Sigmoid colon (tissue), 7 donors: Measurements from ENCODE around the gene FAT2. TPM values are rescaled to one million over a fixed set of nuclear protein-coding genes. Genes with fewer than 3 reads are reported as not detected.

Source experiments
- DNase-seq: peaks from one replicate; pipeline ENCODE4 v3.0.0-alpha.2; 2019
- H3K27ac ChIP-seq, 4 donors: fragments of 200-600 bp; sonication (generic); one replicate each; pipeline ENCODE4 v1.5.1; 2016 to 2019; ENCODE audit warnings: mild to moderate bottlenecking in 1 of 4
- H3K27me3 ChIP-seq, 3 donors: fragments of 200-600 bp; sonication (generic); one replicate each; pipeline ENCODE4 v1.5.1; 2019; ENCODE audit warnings: mild to moderate bottlenecking in 1 of 3
- H3K36me3 ChIP-seq, 4 donors: fragments of 200-600 bp; sonication (generic); one replicate each; pipeline ENCODE4 v1.5.1; 2016 to 2019
- H3K4me1 ChIP-seq, 4 donors: fragments of 200-600 bp; sonication (generic); one replicate each; pipeline ENCODE4 v1.5.1; 2017 to 2019
- H3K4me3 ChIP-seq, 4 donors: fragments of 200-600 bp; sonication (generic); one replicate each; pipeline ENCODE4 v1.5.1; 2017 to 2019; ENCODE audit warnings: mild to moderate bottlenecking in 2 of 4, moderate library complexity in 1 of 4
- H3K9me3 ChIP-seq, 4 donors: fragments of 200-600 bp in 3 of 4; sonication (generic) in 3 of 4; one replicate each; pipeline versions ENCODE4 v1.5.1 to v1.6.1; 2013 to 2019
- CTCF ChIP-seq, 4 experiments: fragments of 450-650 bp in 3 of 4; fragments of 200-600 bp in 1 of 4; IDR thresholded peaks; one replicate each; pipeline ENCODE4 v1.5.1; 2016 to 2019; ENCODE audit warnings: antibody characterized with exemption in 4 of 4, mild to moderate bottlenecking in 3 of 4, moderate library complexity in 2 of 4
- EP300 ChIP-seq, 4 donors: sonication (generic); formaldehyde crosslinking; IDR thresholded peaks; one replicate each; pipeline ENCODE4 v1.6.1; 2017; ENCODE audit warnings: antibody characterized with exemption in 4 of 4
- POLR2A ChIP-seq, 2 donors: fragments of 450-650 bp; IDR thresholded peaks; one replicate each; pipeline ENCODE4 v1.6.1; 2016; ENCODE audit warnings: antibody characterized with exemption in 2 of 2, mild to moderate bottlenecking in 2 of 2, moderate library complexity in 2 of 2
- POLR2AphosphoS5 ChIP-seq, 4 donors: sonication (generic); formaldehyde crosslinking; IDR thresholded peaks; one replicate each; pipeline ENCODE4 v1.6.1; 2017; ENCODE audit warnings: antibody characterized with exemption in 4 of 4
- WGBS, 2 donors: extraction: QIAGEN DNeasy Blood & Tissue Kit; methylation state at CpG; one replicate each; pipeline ENCODE4 v1.1.7; 2013; 5-methylcytosine and 5-hydroxymethylcytosine counted together
- intact Hi-C: fragments of 100-400 bp; cut with DNase I; formaldehyde crosslinking; loops from one replicate; pipeline ENCODE4 v1.15.1; 2023
- polyA plus RNA-seq, 3 donors: library from polyadenylated mRNA; stranded (reverse); fragments of 200-250 nt; gene quantifications; one replicate each; pipeline ENCODE4 v1.2.3, GENCODE V29; 2013
- total RNA-seq, 4 donors: library from RNA; depleted of rRNA; stranded (reverse); fragments of >200 nt; gene quantifications; one replicate each; pipeline ENCODE4 v1.1.0, GENCODE V29; 2016
- donor health status: healthy with polysubstance abuse.
- donor health status: Bipolar disorder and iron deficiency.
- donor health status: healthy.

The FAT2 gene
- total and polyA plus RNA-seq, 7 donors = 0.03 TPM; not detected in 6

DNA sequence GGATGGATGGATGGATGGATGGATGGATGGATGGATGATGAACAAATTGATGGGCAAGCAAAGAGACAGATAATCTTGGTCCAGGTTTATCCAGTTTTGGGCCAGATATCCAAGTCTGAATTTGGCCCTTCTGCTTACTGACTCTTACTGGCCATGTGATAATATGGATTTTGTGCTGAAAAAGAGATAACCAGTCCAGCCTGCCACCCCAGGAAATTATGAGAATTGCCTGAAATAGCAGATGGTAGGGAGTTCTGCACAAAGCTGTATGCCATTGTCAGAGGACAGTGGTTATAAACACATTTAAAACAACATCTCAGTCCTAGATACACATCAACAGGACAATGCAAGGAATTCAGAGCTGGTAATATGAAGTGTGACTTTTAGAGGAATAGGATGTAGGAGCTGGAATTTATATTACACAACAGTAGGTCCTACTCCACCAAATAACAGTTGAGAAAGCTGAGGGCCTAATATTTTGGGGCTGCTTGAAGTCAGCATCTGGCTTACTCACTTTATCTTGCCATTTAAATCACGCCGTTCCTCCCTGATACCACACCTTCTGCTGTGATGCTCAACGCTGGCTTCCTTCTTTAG is 9.0 kb upstream of the FAT2 start:
- H3K36me3 ChIP-seq = no peaks in the 10 kb centered on the region
- DNase-seq = no peak
- TF ChIP-seq CTCF (IDR thresholded peaks at IDR 0.05) (no peak), POLR2AphosphoS5 (IDR thresholded peaks at IDR 0.05) (no peak), POLR2A (IDR thresholded peaks at IDR 0.05) (no peak), EP300 (IDR thresholded peaks at IDR 0.05) (no peak)
- no peak overlapping the region for H3K27ac ChIP-seq
- H3K27me3 ChIP-seq = no peaks in the 10 kb centered on the region
- no peaks in the 10 kb centered on the region for H3K4me1 ChIP-seq
- intact Hi-C loops = no loop called here
- no peak overlapping the region for H3K4me3 ChIP-seq
- H3K9me3 ChIP-seq = no peaks in the 10 kb centered on the region
- 89 to 91% methylated on average over 3 of the region's 3 CpGs for WGBS, 2 donors

- Histone ChIP-seq H3K36me3 (no peaks in the 10 kb centered on the region), H3K9me3 (no peaks in the 10 kb centered on the region), H3K27ac (no peak overlapping the region), H3K27me3 (no peaks in the 10 kb centered on the region), H3K4me1 (no peaks in the 10 kb centered on the region), H3K4me3 (no peak overlapping the region)
- intact Hi-C loops = no loop called here
- 79 to 85% methylated on average over 2 of the region's 2 CpGs for whole genome bisulfite sequencing, 2 donors
- TF ChIP-seq POLR2A (IDR thresholded peaks at IDR 0.05) = no peak
- TF ChIP-seq EP300 (IDR thresholded peaks at IDR 0.05) = no peak
- TF ChIP-seq POLR2AphosphoS5 (IDR thresholded peaks at IDR 0.05) = no peak
- TF ChIP-seq CTCF (IDR thresholded peaks at IDR 0.05) = no peak
- no peak for DNase-seq
Measured at GRCh38 chr5:151598984-151599383, 7.9 kb upstream of the FAT2 start.

DNA sequence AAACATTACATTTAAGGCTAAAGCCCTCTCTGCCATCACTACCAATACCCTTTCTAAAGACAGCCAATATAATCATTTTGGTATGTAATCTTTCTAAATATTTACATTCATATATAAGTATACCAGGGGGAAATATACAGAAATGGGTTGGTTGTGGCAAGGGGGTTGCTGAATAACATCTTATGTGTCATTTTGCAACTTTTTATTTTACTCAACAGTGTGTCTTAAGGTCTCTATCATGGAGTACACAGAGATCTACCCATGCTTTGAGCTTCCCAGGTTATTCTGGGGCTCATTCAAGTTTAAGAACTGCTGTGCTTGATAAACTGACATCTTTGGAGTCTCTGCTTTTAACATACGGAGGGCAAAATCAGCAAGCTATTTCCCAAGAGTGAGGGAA is 7.4 kb upstream of the FAT2 start:
- Histone ChIP-seq H3K27me3 (no peaks in the 10 kb centered on the region), H3K4me1 (no peaks in the 10 kb centered on the region), H3K36me3 (no peaks in the 10 kb centered on the region), H3K27ac (no peak overlapping the region), H3K9me3 (no peaks in the 10 kb centered on the region), H3K4me3 (no peak overlapping the region)
- intact Hi-C loops = no loop called here
- DNase-seq = no peak
- WGBS, 2 donors = 86 to 88% methylated on average over 1 of the region's 1 CpG
- TF ChIP-seq POLR2A (IDR thresholded peaks at IDR 0.05) = no peak
- no peak for TF ChIP-seq EP300 (IDR thresholded peaks at IDR 0.05)
- no peak for TF ChIP-seq CTCF (IDR thresholded peaks at IDR 0.05)
- TF ChIP-seq POLR2AphosphoS5 (IDR thresholded peaks at IDR 0.05) = no peak

GRCh38 chr5:151597749-151598148 is 6.6 kb upstream of the FAT2 start:
- no peaks in the 10 kb centered on the region for H3K4me1 ChIP-seq
- H3K27me3 ChIP-seq = no peaks in the 10 kb centered on the region
- H3K36me3 ChIP-seq = no peaks in the 10 kb centered on the region
- DNase-seq = no peak
- no peak overlapping the region for H3K4me3 ChIP-seq
- intact Hi-C loops = no loop called here
- TF ChIP-seq CTCF (IDR thresholded peaks at IDR 0.05) (no peak), POLR2AphosphoS5 (IDR thresholded peaks at IDR 0.05) (no peak), POLR2A (IDR thresholded peaks at IDR 0.05) (no peak), EP300 (IDR thresholded peaks at IDR 0.05) (no peak)
- no peaks in the 10 kb centered on the region for H3K9me3 ChIP-seq
- WGBS, 2 donors = 71 to 72% methylated on average over 3 of the region's 3 CpGs
- H3K27ac ChIP-seq = no peak overlapping the region
